ENCODE measurements around the gene HK1. TPM values are rescaled to one million over a fixed set of nuclear protein-coding genes. Genes with fewer than 3 reads are reported as not detected.

The HK1 gene
- total and polyA plus RNA-seq, 2 of the 13 experiments (the other 11 are each of a cell fraction or from before 2014, with no cell fraction given) = 0.29 to 1.5 TPM

- no TSS peak for BruUV-seq (replicated peaks)
- ChIA-PET CTCF (ENCODE audit: low intra/inter-chr PET ratio, low total read pairs) (no interaction called here), POLR2A (no interaction called here)
- intact Hi-C loops (cut with micrococcal nuclease; ENCODE audit: unreplicated experiment) (no loop called here), in situ Hi-C loops (cut with HindIII; ENCODE audit: extremely low pct_ligation_motif_present, low pct_unique_long_range_greater_than_20kb) (no loop called here)
- no peak within 1 kb of the TSS for H2AFZ ChIP-seq (ENCODE audit: low read length)
- no peaks in the 10 kb centered on the region for H3K79me2 ChIP-seq (ENCODE audit: insufficient read depth, low read length)
- no peaks in the 10 kb centered on the region for H4K20me1 ChIP-seq (ENCODE audit: insufficient read depth, low read length)
- H3K9ac ChIP-seq (ENCODE audit: insufficient read depth, low read depth, low read length) = no peak within 1 kb of the TSS
- no peak for FAIRE-seq
- H3K9me3 ChIP-seq (ENCODE audit: low read length) = no peaks in the 10 kb centered on the region
- no peak within 1 kb of the TSS for H3K4me2 ChIP-seq (ENCODE audit: low read depth, low read length)
- WGBS (ENCODE audit: low lambda C conversion rate) = 73% methylated on average over 7 of the region's 10 CpGs
- TF ChIP-seq ZNF768 (CRISPR knock-in tag; IDR thresholded peaks at IDR 0.05) (peak; percentile 82; the same call in 1 of the 2 replicates), ZBTB33 (CRISPR knock-in tag; IDR thresholded peaks at IDR 0.05) (peak; percentile 58), FOXK2 (IDR thresholded peaks at IDR 0.05) (no peak), ZBTB14 (CRISPR knock-in tag; IDR thresholded peaks at IDR 0.05) (no peak)
- H3K27me3 ChIP-seq (ENCODE audit: control insufficient read depth in 1 of 2, insufficient read depth in 2 of 2, low read length in 2 of 2) = no peaks in the 10 kb centered on the region
- peak within 1 kb of the TSS; percentile 37 for H3K27ac ChIP-seq (ENCODE audit: extremely low read length, insufficient read depth, low read length)
- H3K36me3 ChIP-seq (replicated peaks in 1 of 2; ENCODE audit: control insufficient read depth in 1 of 2, insufficient read depth in 2 of 2, low read length in 2 of 2) = no peaks in the 10 kb centered on the region
- ATAC-seq = no peak
- DNase-seq (ENCODE audit: low spot score) = no peak
- peaks cover 43% of the 10 kb centered on the region for H3K4me1 ChIP-seq (ENCODE audit: insufficient read depth, low read length)
- no peak within 1 kb of the TSS for H3K4me3 ChIP-seq (replicated peaks in 1 of 3; ENCODE audit: insufficient read depth in 1 of 3, low read depth in 2 of 3, low read length in 3 of 3)
Observed at GRCh38 chr10:69416695-69417094, 138.4 kb downstream of the HK1 start, which contains the start of gene TACR2. TSS of gene TACR2 (minus strand) at chr10:69416918. CDS start at chr10:69416323, 595 bp downstream.

GRCh38 chr10:69417542-69417941 is 139.2 kb downstream of the HK1 start:
- BruUV-seq (replicated peaks) = no TSS peak
- peak overlapping the region; percentile 37 for H3K27ac ChIP-seq (ENCODE audit: extremely low read length, insufficient read depth, low read length)
- in situ Hi-C loops (cut with HindIII; ENCODE audit: extremely low pct_ligation_motif_present, low pct_unique_long_range_greater_than_20kb) (no loop called here), intact Hi-C loops (cut with micrococcal nuclease; ENCODE audit: unreplicated experiment) (no loop called here)
- DNase-seq (ENCODE audit: low spot score) (no peak), FAIRE-seq (no peak), ATAC-seq (no peak)
- ChIA-PET CTCF (ENCODE audit: low intra/inter-chr PET ratio, low total read pairs) (no interaction called here), POLR2A (no interaction called here)
- no peak overlapping the region for H3K4me2 ChIP-seq (ENCODE audit: low read depth, low read length)
- peaks cover 51% of the 10 kb centered on the region for H3K4me1 ChIP-seq (ENCODE audit: insufficient read depth, low read length)
- WGBS (ENCODE audit: low lambda C conversion rate) = 78% methylated on average over 9 of the region's 11 CpGs
- no peaks in the 10 kb centered on the region for H3K79me2 ChIP-seq (ENCODE audit: insufficient read depth, low read length)
- H3K4me3 ChIP-seq (replicated peaks in 1 of 3; ENCODE audit: insufficient read depth in 1 of 3, low read depth in 2 of 3, low read length in 3 of 3) = no peak overlapping the region
- 0 out of 5 replicates have a peak, but pooled peaks cover 0 to 5% of the 10 kb centered on the region in 2 experiments for H3K27me3 ChIP-seq (ENCODE audit: control insufficient read depth in 1 of 2, insufficient read depth in 2 of 2, low read length in 2 of 2)
- H3K9ac ChIP-seq (ENCODE audit: insufficient read depth, low read depth, low read length) = no peak overlapping the region
- no peaks in the 10 kb centered on the region for H4K20me1 ChIP-seq (ENCODE audit: insufficient read depth, low read length)
- H3K9me3 ChIP-seq (ENCODE audit: low read length) = no peaks in the 10 kb centered on the region
- H3K36me3 ChIP-seq (replicated peaks in 1 of 2; ENCODE audit: control insufficient read depth in 1 of 2, insufficient read depth in 2 of 2, low read length in 2 of 2) = no peaks in the 10 kb centered on the region
- H2AFZ ChIP-seq (ENCODE audit: low read length) = no peak overlapping the region
- no peak for TF ChIP-seq TIGD3 (CRISPR knock-in tag; IDR thresholded peaks at IDR 0.05; ENCODE audit: borderline replicate concordance)
- TF ChIP-seq ZNF724P (CRISPR knock-in tag; IDR thresholded peaks at IDR 0.05; ENCODE audit: borderline replicate concordance) = no peak
- TF ChIP-seq FOXC1 (CRISPR knock-in tag; IDR thresholded peaks at IDR 0.05; ENCODE audit: borderline replicate concordance) = no peak
- no peak for TF ChIP-seq ZNF44 (CRISPR knock-in tag; IDR thresholded peaks at IDR 0.05)
- no peak for TF ChIP-seq ZNF800 (CRISPR knock-in tag; IDR thresholded peaks at IDR 0.05)
- peak; percentile 81 for TF ChIP-seq ZBTB33 (CRISPR knock-in tag; IDR thresholded peaks at IDR 0.05)

All from HepG2 (cell line).